GM23338 (cell line): ENCODE results near the gene CCNI2. TPM values are rescaled to one million over a fixed set of nuclear protein-coding genes. Genes with fewer than 3 reads are reported as not detected.

Source experiments
- ATAC-seq: fragments of 200-7000 bp; cut with Tn5 transposase; 3 replicates; pipeline ENCODE4 v1.9.1; 2020
- DNase-seq: peaks from one replicate; pipeline ENCODE4 v3.0.0-alpha.2; 2015; ENCODE audit warnings: low spot score
- H2AFZ ChIP-seq: fragments of 200-600 bp; sonication (generic); 2 replicates; pipeline ENCODE4 v1.8.0; 2016; ENCODE audit warnings: antibody characterized with exemption, mild to moderate bottlenecking, moderate library complexity
- H3F3A ChIP-seq: fragments of 200-600 bp; sonication (generic); replicated peaks from 2 replicates; pipeline ENCODE4 v1.8.0; 2017; ENCODE audit warnings: antibody characterized with exemption, mixed run types, low read depth
- H3K27ac ChIP-seq: fragments of 200-600 bp; sonication (generic); 2 replicates; pipeline ENCODE4 v1.6.1; 2016; ENCODE audit warnings: low read depth
- H3K27me3 ChIP-seq: fragments of 200-600 bp; sonication (generic); 2 replicates; pipeline ENCODE4 v1.8.0; 2016; ENCODE audit warnings: mild to moderate bottlenecking, mixed run types, moderate library complexity; ENCODE audit not compliant: insufficient read depth
- H3K36me3 ChIP-seq: fragments of 200-600 bp; sonication (generic); 2 replicates; pipeline ENCODE4 v1.8.0; 2016; ENCODE audit warnings: mild to moderate bottlenecking; ENCODE audit not compliant: insufficient read depth
- H3K4me1 ChIP-seq: fragments of 200-600 bp; sonication (generic); 2 replicates; pipeline ENCODE4 v1.8.0; 2016; ENCODE audit warnings: mild to moderate bottlenecking, moderate library complexity; ENCODE audit not compliant: insufficient read depth
- H3K4me2 ChIP-seq: fragments of 200-600 bp; sonication (generic); 2 replicates; pipeline ENCODE4 v1.7.1; 2017; ENCODE audit warnings: mixed run types
- H3K4me3 ChIP-seq: fragments of 200-600 bp; sonication (generic); 2 replicates; pipeline ENCODE4 v1.6.1; 2016; ENCODE audit warnings: mixed run types
- H3K79me2 ChIP-seq: fragments of 200-600 bp; sonication (generic); replicated peaks from 2 replicates; pipeline ENCODE4 v1.8.0; 2017; ENCODE audit warnings: mild to moderate bottlenecking; ENCODE audit not compliant: insufficient read depth
- H3K9me2 ChIP-seq: fragments of 200-600 bp; sonication (generic); 2 replicates; pipeline ENCODE4 v1.8.0; 2017; ENCODE audit not compliant: insufficient read depth
- H4K20me1 ChIP-seq: fragments of 200-600 bp; sonication (generic); replicated peaks from 2 replicates; pipeline ENCODE4 v1.8.0; 2017; ENCODE audit warnings: mild to moderate bottlenecking; ENCODE audit not compliant: insufficient read depth
- H3K27ac Mint-ChIP-seq: 2 replicates; pipeline ENCODE4 v1.8.0; 2020; ENCODE audit warnings: inconsistent platforms, mild to moderate bottlenecking, moderate library complexity, mixed read lengths
- H3K27me3 Mint-ChIP-seq: 3 replicates; pipeline ENCODE4 v1.8.0; 2022; ENCODE audit warnings: low read depth, mild to moderate bottlenecking, moderate library complexity, mixed read lengths, inconsistent platforms; ENCODE audit not compliant: insufficient read depth, poor library complexity
- H3K36me3 Mint-ChIP-seq: 3 replicates; pipeline ENCODE4 v1.8.0; 2021; ENCODE audit warnings: low read depth, mild to moderate bottlenecking, inconsistent platforms, moderate library complexity, mixed read lengths
- H3K4me1 Mint-ChIP-seq: 3 replicates; pipeline ENCODE4 v1.8.0; 2020; ENCODE audit warnings: mild to moderate bottlenecking, inconsistent platforms, mixed read lengths
- H3K4me3 Mint-ChIP-seq: 3 replicates; pipeline ENCODE4 v1.8.0; 2021; ENCODE audit warnings: moderate library complexity, mild to moderate bottlenecking, inconsistent platforms, mixed read lengths
- H3K9me3 Mint-ChIP-seq: 3 replicates; pipeline ENCODE4 v1.8.0; 2020; ENCODE audit warnings: moderate library complexity, mild to moderate bottlenecking, inconsistent platforms, mixed read lengths
- CREB1 ChIP-seq: fragments of 250-450 bp; sonication (Bioruptor Pico); IDR thresholded peaks from 2 replicates; pipeline ENCODE4 v1.5.0; 2020; ENCODE audit warnings: low read depth, mild to moderate bottlenecking, moderate library complexity
- EZH2 ChIP-seq: fragments of 200-600 bp; sonication (generic); IDR thresholded peaks from one replicate; pipeline ENCODE4 v1.8.0; 2017; ENCODE audit warnings: antibody characterized with exemption, mild to moderate bottlenecking, low read depth; ENCODE audit not compliant: unreplicated experiment
- EZH2phosphoT487 ChIP-seq: fragments of 200-600 bp; sonication (generic); IDR thresholded peaks from one replicate; pipeline ENCODE4 v1.8.1; 2018; ENCODE audit warnings: antibody characterized with exemption; ENCODE audit not compliant: unreplicated experiment
- JUNB ChIP-seq: IDR thresholded peaks from one replicate; pipeline ENCODE4 v1.6.1; 2016; ENCODE audit warnings: antibody characterized with exemption; ENCODE audit not compliant: unreplicated experiment
- NANOG ChIP-seq: IDR thresholded peaks from 2 replicates; pipeline ENCODE4 v1.6.1; 2016; ENCODE audit warnings: antibody characterized with exemption, borderline replicate concordance
- POLR2AphosphoS5 ChIP-seq: IDR thresholded peaks from 2 replicates; pipeline ENCODE4 v1.6.1; 2016; ENCODE audit warnings: antibody characterized with exemption, low read depth
- REST ChIP-seq: IDR thresholded peaks from one replicate; pipeline ENCODE4 v1.6.1; 2018; ENCODE audit warnings: antibody characterized with exemption; ENCODE audit not compliant: unreplicated experiment
- STAT1 ChIP-seq: IDR thresholded peaks from one replicate; pipeline ENCODE4 v1.6.1; 2016; ENCODE audit warnings: antibody characterized with exemption; ENCODE audit not compliant: unreplicated experiment
- ZNF114 ChIP-seq: fragments of 250-450 bp; sonication (Bioruptor Pico); IDR thresholded peaks from 2 replicates; pipeline ENCODE4 v1.5.0; 2020; ENCODE audit warnings: mild to moderate bottlenecking, moderate library complexity
- ZNF331 ChIP-seq: fragments of 250-450 bp; sonication (Bioruptor Pico); IDR thresholded peaks from 2 replicates; pipeline ENCODE4 v1.5.0; 2020; ENCODE audit warnings: low read depth, mild to moderate bottlenecking, moderate library complexity
- polyA plus RNA-seq: library from polyadenylated mRNA; unstranded; fragments of >200 nt; fragmentation: Nextera tagmentation; extraction: Ambion mirVana; gene quantifications from 2 replicates; pipeline ENCODE4 v1.2.1, GENCODE V29; 2016
- total RNA-seq: library from RNA; depleted of rRNA; stranded (reverse); fragments of >200 nt; shearing (Covaris generic); gene quantifications from 2 replicates; pipeline ENCODE4 v1.2.3, GENCODE V29; 2014
- TF ChIP-seq, protein P1 (sequence below): IDR thresholded peaks from 2 replicates; pipeline ENCODE4 v1.6.1; 2016; ENCODE audit warnings: antibody characterized with exemption
- TF ChIP-seq, protein P2 (sequence below), 2 experiments: fragments of 200-600 bp in 1 of 2; sonication (generic) in 1 of 2; conservative IDR thresholded peaks; 2 replicates each; pipeline versions ENCODE4 v1.5.1 to v1.6.1; 2016 to 2017; ENCODE audit warnings: antibody characterized with exemption in 2 of 2, low read depth in 2 of 2, mild to moderate bottlenecking in 2 of 2, moderate library complexity in 1 of 2
- TF ChIP-seq, protein P3 (sequence below): fragments of 250-450 bp; sonication (Bioruptor Pico); IDR thresholded peaks from 2 replicates; pipeline ENCODE4 v1.5.0; 2020; ENCODE audit warnings: mild to moderate bottlenecking, moderate library complexity

CCNI2 gene
- total and polyA plus RNA-seq, 2 experiments from 2014 or later, result 0.55 to 2.5 TPM

- Histone ChIP-seq H3K4me1 (peaks cover 18% of the 10 kb centered on the region), H3K4me2 (no peak overlapping the region), H3K9me2 (no peaks in the 10 kb centered on the region), H3K79me2 (no peaks in the 10 kb centered on the region; the same call in 1 of the 2 replicates), H3K27me3 (peaks cover 70% of the 10 kb centered on the region), H3K27ac (no peak overlapping the region), H3F3A (no peaks in the 10 kb centered on the region), H3K36me3 (no peaks in the 10 kb centered on the region), H4K20me1 (0 out of 2 replicates have a peak, but pooled peaks cover 4% of the 10 kb centered on the region), H3K4me3 (no peak overlapping the region), H2AFZ (no peak overlapping the region)
- ATAC-seq, result no peak
- TF ChIP-seq REST (no peak), ZNF114 (CRISPR knock-in tag) (no peak), STAT1 (no peak), POLR2AphosphoS5 (no peak), JUNB (no peak), ZNF331 (CRISPR knock-in tag) (no peak), EZH2 (no peak), NANOG (no peak), EZH2phosphoT487 (no peak), CREB1 (no peak)
- TF ChIP-seq, protein P1, sequence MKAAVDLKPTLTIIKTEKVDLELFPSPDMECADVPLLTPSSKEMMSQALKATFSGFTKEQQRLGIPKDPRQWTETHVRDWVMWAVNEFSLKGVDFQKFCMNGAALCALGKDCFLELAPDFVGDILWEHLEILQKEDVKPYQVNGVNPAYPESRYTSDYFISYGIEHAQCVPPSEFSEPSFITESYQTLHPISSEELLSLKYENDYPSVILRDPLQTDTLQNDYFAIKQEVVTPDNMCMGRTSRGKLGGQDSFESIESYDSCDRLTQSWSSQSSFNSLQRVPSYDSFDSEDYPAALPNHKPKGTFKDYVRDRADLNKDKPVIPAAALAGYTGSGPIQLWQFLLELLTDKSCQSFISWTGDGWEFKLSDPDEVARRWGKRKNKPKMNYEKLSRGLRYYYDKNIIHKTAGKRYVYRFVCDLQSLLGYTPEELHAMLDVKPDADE, result no peak
- TF ChIP-seq, protein P2, sequence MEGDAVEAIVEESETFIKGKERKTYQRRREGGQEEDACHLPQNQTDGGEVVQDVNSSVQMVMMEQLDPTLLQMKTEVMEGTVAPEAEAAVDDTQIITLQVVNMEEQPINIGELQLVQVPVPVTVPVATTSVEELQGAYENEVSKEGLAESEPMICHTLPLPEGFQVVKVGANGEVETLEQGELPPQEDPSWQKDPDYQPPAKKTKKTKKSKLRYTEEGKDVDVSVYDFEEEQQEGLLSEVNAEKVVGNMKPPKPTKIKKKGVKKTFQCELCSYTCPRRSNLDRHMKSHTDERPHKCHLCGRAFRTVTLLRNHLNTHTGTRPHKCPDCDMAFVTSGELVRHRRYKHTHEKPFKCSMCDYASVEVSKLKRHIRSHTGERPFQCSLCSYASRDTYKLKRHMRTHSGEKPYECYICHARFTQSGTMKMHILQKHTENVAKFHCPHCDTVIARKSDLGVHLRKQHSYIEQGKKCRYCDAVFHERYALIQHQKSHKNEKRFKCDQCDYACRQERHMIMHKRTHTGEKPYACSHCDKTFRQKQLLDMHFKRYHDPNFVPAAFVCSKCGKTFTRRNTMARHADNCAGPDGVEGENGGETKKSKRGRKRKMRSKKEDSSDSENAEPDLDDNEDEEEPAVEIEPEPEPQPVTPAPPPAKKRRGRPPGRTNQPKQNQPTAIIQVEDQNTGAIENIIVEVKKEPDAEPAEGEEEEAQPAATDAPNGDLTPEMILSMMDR (conservative IDR thresholded peaks at IDR 0.05; ENCODE audit: low read depth in 2 of 2), result no peak
- TF ChIP-seq, protein P3, sequence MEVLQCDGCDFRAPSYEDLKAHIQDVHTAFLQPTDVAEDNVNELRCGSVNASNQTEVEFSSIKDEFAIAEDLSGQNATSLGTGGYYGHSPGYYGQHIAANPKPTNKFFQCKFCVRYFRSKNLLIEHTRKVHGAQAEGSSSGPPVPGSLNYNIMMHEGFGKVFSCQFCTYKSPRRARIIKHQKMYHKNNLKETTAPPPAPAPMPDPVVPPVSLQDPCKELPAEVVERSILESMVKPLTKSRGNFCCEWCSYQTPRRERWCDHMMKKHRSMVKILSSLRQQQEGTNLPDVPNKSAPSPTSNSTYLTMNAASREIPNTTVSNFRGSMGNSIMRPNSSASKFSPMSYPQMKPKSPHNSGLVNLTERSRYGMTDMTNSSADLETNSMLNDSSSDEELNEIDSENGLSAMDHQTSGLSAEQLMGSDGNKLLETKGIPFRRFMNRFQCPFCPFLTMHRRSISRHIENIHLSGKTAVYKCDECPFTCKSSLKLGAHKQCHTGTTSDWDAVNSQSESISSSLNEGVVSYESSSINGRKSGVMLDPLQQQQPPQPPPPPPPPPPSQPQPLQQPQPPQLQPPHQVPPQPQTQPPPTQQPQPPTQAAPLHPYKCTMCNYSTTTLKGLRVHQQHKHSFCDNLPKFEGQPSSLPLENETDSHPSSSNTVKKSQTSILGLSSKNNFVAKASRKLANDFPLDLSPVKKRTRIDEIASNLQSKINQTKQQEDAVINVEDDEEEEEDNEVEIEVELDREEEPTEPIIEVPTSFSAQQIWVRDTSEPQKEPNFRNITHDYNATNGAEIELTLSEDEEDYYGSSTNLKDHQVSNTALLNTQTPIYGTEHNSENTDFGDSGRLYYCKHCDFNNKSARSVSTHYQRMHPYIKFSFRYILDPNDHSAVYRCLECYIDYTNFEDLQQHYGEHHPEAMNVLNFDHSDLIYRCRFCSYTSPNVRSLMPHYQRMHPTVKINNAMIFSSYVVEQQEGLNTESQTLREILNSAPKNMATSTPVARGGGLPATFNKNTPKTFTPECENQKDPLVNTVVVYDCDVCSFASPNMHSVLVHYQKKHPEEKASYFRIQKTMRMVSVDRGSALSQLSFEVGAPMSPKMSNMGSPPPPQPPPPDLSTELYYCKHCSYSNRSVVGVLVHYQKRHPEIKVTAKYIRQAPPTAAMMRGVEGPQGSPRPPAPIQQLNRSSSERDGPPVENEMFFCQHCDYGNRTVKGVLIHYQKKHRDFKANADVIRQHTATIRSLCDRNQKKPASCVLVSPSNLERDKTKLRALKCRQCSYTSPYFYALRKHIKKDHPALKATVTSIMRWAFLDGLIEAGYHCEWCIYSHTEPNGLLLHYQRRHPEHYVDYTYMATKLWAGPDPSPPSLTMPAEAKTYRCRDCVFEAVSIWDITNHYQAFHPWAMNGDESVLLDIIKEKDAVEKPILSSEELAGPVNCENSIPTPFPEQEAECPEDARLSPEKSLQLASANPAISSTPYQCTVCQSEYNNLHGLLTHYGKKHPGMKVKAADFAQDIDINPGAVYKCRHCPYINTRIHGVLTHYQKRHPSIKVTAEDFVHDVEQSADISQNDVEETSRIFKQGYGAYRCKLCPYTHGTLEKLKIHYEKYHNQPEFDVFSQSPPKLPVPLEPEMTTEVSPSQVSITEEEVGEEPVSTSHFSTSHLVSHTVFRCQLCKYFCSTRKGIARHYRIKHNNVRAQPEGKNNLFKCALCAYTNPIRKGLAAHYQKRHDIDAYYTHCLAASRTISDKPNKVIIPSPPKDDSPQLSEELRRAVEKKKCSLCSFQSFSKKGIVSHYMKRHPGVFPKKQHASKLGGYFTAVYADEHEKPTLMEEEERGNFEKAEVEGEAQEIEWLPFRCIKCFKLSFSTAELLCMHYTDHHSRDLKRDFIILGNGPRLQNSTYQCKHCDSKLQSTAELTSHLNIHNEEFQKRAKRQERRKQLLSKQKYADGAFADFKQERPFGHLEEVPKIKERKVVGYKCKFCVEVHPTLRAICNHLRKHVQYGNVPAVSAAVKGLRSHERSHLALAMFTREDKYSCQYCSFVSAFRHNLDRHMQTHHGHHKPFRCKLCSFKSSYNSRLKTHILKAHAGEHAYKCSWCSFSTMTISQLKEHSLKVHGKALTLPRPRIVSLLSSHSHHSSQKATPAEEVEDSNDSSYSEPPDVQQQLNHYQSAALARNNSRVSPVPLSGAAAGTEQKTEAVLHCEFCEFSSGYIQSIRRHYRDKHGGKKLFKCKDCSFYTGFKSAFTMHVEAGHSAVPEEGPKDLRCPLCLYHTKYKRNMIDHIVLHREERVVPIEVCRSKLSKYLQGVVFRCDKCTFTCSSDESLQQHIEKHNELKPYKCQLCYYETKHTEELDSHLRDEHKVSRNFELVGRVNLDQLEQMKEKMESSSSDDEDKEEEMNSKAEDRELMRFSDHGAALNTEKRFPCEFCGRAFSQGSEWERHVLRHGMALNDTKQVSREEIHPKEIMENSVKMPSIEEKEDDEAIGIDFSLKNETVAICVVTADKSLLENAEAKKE (CRISPR knock-in tag), result no peak
- no peak for DNase-seq
- Mint-ChIP-seq H3K36me3 (no peaks in the 10 kb centered on the region), H3K4me1 (peaks cover 24% of the 10 kb centered on the region), H3K27ac (no peak overlapping the region), H3K9me3 (no peaks in the 10 kb centered on the region), H3K27me3 (peaks cover 23% of the 10 kb centered on the region), H3K4me3 (no peak overlapping the region)
Observed at GRCh38 chr5:132779961-132780360, 32.7 kb downstream of the CCNI2 start.
